Aorta (tissue), 5 donors: Measurements from ENCODE around the gene CCDC152. TPM values are rescaled to one million over a fixed set of nuclear protein-coding genes. Genes with fewer than 3 reads are reported as not detected.
"Not testable (repeated sequence)": the region's sequence is repeated elsewhere in the genome, so short reads cannot be mapped to it uniquely, and the experiment has no call there.

ENCODE experiments used
- ATAC-seq: fragments of 200-7000 bp; cut with Tn5 transposase; one replicate; pipeline ENCODE4 v1.9.1; 2022; ENCODE audit warnings: moderate library complexity; ENCODE audit not compliant: low FRiP score
- DNase-seq, 2 donors: peaks; one replicate each; pipeline ENCODE4 v3.0.0-alpha.2; 2020
- H3K27ac ChIP-seq, 2 donors: one replicate each; pipeline ENCODE4 v1.5.1; 2013; ENCODE audit warnings: low read length in 2 of 2, mild to moderate bottlenecking in 2 of 2, moderate library complexity in 2 of 2, control low read depth in 1 of 2, inconsistent platforms in 1 of 2, low read depth in 1 of 2
- H3K27me3 ChIP-seq, 2 donors: one replicate each; pipeline ENCODE4 v1.6.1; 2013; ENCODE audit warnings: control low read depth in 1 of 2, low read length in 1 of 2, mild to moderate bottlenecking in 1 of 2, moderate library complexity in 1 of 2; ENCODE audit not compliant: insufficient read depth in 2 of 2, control insufficient read depth in 1 of 2
- H3K36me3 ChIP-seq, 2 donors: one replicate each; pipeline ENCODE4 v1.6.1; 2013; ENCODE audit warnings: control low read depth in 1 of 2, low read length in 1 of 2, mild to moderate bottlenecking in 1 of 2; ENCODE audit not compliant: insufficient read depth in 2 of 2, control insufficient read depth in 1 of 2
- H3K4me1 ChIP-seq, 2 donors: one replicate each; pipeline ENCODE4 v1.6.1; 2013; ENCODE audit warnings: low read length in 2 of 2, control low read depth in 1 of 2, mild to moderate bottlenecking in 1 of 2, moderate library complexity in 1 of 2; ENCODE audit not compliant: insufficient read depth in 2 of 2, control insufficient read depth in 1 of 2
- H3K4me3 ChIP-seq, 2 donors: one replicate each; pipeline ENCODE4 v1.5.1; 2013; ENCODE audit warnings: low read length in 2 of 2, control low read depth in 1 of 2, mild to moderate bottlenecking in 1 of 2
- H3K9me3 ChIP-seq: one replicate; pipeline ENCODE4 v1.6.1; 2013; ENCODE audit warnings: mild to moderate bottlenecking, low read length; ENCODE audit not compliant: control insufficient read depth
- WGBS, 2 donors: extraction: QIAGEN DNeasy Blood & Tissue Kit; methylation state at CpG; one replicate each; pipeline ENCODE4 v1.1.7; 2013; 5-methylcytosine and 5-hydroxymethylcytosine counted together
- intact Hi-C, 2 donors: fragments of 100-400 bp; cut with DNase I; formaldehyde crosslinking; loops; one replicate each; pipeline versions ENCODE4 v1.14.2 to v1.15.0; 2022
- polyA plus RNA-seq, 2 donors: library from polyadenylated mRNA; stranded (reverse); fragments of 200-250 nt; gene quantifications; one replicate each; pipeline ENCODE4 v1.2.3, GENCODE V29; 2013
- total RNA-seq, 2 donors: library from RNA; stranded (reverse); fragmentation: NEBNext Ultra II Directional; extraction: Animal tissue kit (Norgen Biotek cat#: 25700); gene quantifications; one replicate each; pipeline ENCODE4 v1.2.1, GENCODE V29; 2021
- donor health status: healthy with polysubstance abuse.
- donor health status: Bipolar disorder and iron deficiency.
- donor health status: DM: no; HTN: no; CAD: no.
- donor health status: DM: no; HTN: no; CAD: no.
- donor health status: DM: yes; HTN: yes; CAD: no.

CCDC152 gene
- total and polyA plus RNA-seq, 4 donors: 0.78 to 3.5 (median 1.5) TPM

DNA sequence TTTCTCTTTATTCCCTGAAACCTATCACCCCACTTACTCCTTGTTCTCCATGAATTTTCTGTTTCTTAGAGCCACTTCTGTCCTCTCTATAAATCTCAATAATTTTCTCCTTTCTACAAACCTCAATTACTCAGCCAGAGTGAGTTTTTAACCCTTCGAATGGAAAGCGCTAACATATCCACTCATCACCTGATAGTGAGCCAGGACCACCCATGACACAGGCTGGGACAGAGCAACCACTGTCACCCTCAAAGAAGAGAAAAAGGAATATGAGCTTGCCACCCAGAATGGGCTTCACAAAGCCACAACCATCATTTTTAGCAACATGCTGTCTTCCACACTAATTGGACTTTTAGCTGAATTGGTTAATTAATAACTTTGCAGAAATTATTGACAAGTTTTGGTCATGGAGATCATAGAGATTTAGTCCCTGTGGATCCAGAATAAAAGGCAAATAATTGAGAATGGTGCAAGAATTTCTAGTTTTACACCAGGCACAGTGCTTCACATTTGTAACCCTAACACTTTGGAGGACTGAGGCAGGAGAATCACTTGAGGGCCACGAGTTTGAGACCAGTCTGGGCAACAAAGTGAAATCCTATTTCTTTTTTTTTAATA is 87.2 kb downstream of the CCDC152 start:
- Histone ChIP-seq H3K27me3 (no peaks in the 10 kb centered on the region), H3K27ac (no peak overlapping the region), H3K4me3 (no peak overlapping the region), H3K9me3 (no peaks in the 10 kb centered on the region), H3K4me1 (no peaks in the 10 kb centered on the region), H3K36me3 (no peaks in the 10 kb centered on the region)
- DNase-seq (no peak), ATAC-seq (no peak)
- WGBS, 2 donors: 87% methylated on average over 3 of the region's 3 CpGs
- intact Hi-C loops: no loop called here

DNA sequence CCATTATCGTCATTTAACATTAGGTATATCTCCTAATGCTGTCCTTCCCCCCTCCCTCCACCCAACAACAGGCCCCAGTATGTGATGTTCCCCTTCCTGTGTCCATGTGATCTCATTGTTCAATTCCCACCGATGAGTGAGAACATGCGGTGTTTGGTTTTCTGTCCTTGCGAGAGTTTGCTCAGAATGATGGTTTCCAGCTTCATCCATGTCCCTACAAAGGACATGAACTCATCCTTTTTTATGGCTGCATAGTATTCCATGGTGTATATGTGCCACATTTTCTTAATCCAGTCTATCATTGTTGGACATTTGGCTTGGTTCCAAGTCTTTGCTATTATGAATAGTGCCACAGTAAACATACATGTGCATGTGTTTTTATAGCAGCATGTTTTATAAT is 87.8 kb downstream of the CCDC152 start:
- H3K27me3 ChIP-seq, H3K4me1 ChIP-seq, ATAC-seq, DNase-seq, H3K9me3 ChIP-seq, H3K36me3 ChIP-seq, H3K4me3 ChIP-seq, H3K27ac ChIP-seq, intact Hi-C loops: not testable (repeated sequence)
- 98% methylated on average over 4 of the region's 4 CpGs for WGBS, 2 donors

DNA sequence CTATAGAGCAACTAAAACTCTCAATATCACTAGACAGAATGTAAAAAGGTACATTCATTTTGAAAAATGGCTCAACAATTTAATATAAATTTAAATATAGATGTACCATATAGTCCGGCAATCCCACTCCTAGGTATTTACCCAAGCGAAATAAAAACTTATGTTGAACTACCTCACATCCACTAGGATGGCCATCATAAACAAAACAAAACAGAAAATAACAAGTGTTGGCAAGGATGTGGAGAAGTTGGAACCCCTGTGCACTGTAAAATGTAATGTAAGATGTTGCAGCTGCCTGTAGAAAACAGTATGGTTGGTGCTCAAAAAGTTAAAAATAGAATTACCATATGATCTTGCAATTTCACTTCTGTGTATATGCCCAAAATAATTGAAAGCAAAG is 91.9 kb downstream of the CCDC152 start:
- H3K27ac ChIP-seq: no peak overlapping the region
- 94 to 98% methylated on average over 2 of the region's 2 CpGs for WGBS, 2 donors
- H3K4me1 ChIP-seq: no peaks in the 10 kb centered on the region
- ATAC-seq (no peak), DNase-seq (no peak)
- no peaks in the 10 kb centered on the region for H3K9me3 ChIP-seq
- H3K36me3 ChIP-seq: no peaks in the 10 kb centered on the region
- no peak overlapping the region for H3K4me3 ChIP-seq
- intact Hi-C loops: no loop called here
- H3K27me3 ChIP-seq: no peaks in the 10 kb centered on the region

DNA sequence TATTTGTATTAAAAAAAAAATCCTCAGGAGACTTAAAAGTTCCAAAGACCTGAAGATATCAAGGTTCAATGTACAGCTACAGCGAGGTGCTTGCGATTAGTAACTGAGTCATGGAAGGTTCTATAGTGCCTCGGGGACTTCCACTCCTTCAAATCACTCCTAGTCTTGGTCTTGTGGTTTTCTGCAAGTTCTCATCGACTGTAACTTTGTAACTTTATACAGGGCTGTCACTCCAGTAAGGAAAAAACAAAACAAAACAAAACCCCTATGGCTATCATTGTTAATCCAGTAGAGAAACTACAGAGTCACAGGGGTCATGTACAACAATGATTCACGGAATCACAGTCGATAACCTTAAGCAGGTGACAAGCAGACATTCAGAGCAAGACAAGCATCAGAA is 94.9 kb downstream of the CCDC152 start:
- ATAC-seq: no peak
- Histone ChIP-seq H3K27ac (no peak overlapping the region), H3K27me3 (no peaks in the 10 kb centered on the region), H3K4me3 (no peak overlapping the region), H3K4me1 (no peaks in the 10 kb centered on the region), H3K36me3 (no peaks in the 10 kb centered on the region), H3K9me3 (no peaks in the 10 kb centered on the region)
- no peak for DNase-seq
- intact Hi-C loops: no loop called here
- 63 to 76% methylated on average over 6 of the region's 6 CpGs for WGBS, 2 donors

Other genes starting within 250 kb of the CCDC152 start
- gene SELENOP, start 55.1 kb downstream of the CCDC152 start, total RNA-seq: 100 to 1,000 TPM; 219 to 580 TPM
- 100 to 1,000 TPM in 1 of 2 donors, 10 to 100 TPM in 1; 44.5 to 548 TPM for gene SELENOP, start 55.1 kb downstream of the CCDC152 start, polyA plus RNA-seq